ENCODE data around the gene PCSK5.

The PCSK5 gene

GRCh38 chr9:76373784-76374474, 483.5 kb downstream of the PCSK5 start:
- DNase-seq (ENCODE audit: low read depth, low spot score): no peak
- no peak overlapping the region for H3K4me3 ChIP-seq (ENCODE audit: low read length)

GRCh38 chr9:76374783-76375559, 484.5 kb downstream of the PCSK5 start:
- no peak overlapping the region for H3K4me3 ChIP-seq (ENCODE audit: low read length)
- DNase-seq (ENCODE audit: low read depth, low spot score): no peak

DNA sequence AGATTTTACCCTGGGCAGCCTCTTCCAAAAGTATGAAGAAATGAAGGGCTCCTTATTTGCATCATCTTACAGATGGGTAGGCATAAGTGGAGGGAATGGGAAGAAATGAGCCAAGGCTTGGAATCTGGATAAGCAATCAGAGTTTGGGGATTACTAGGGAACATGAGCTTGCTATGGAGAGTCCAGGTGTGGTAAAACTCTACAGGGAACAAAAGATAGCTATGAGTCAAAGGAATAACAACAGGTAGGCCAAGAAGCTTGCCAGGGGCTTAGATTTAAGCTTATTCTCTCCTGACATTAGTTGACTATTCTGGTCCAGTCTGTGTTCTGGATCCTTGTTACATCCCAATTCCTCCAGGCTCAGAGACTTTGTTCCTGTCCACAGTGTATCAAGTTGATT, 487.3 kb downstream of the PCSK5 start:
- no peak overlapping the region for H3K4me3 ChIP-seq (ENCODE audit: low read length)
- no peak for DNase-seq (ENCODE audit: low read depth, low spot score)

- no peak overlapping the region for H3K4me3 ChIP-seq (ENCODE audit: low read length)
- DNase-seq (ENCODE audit: low read depth, low spot score): no peak
Observed at GRCh38 chr9:76378367-76379073, 488.0 kb downstream of the PCSK5 start.

GRCh38 chr9:76379494-76379893, 489.0 kb downstream of the PCSK5 start:
- DNase-seq (ENCODE audit: low read depth, low spot score): no peak
- no peak overlapping the region for H3K4me3 ChIP-seq (ENCODE audit: low read length)

GRCh38 chr9:76390656-76391055, 500.2 kb downstream of the PCSK5 start:
- no peak for DNase-seq (ENCODE audit: low read depth, low spot score)
- no peak overlapping the region for H3K4me3 ChIP-seq (ENCODE audit: low read length)

- DNase-seq (ENCODE audit: low read depth, low spot score): peak; percentile 78
- peak within 1 kb of the TSS; percentile 87 for H3K4me3 ChIP-seq (ENCODE audit: low read length)
Observed at GRCh38 chr9:76394195-76394959, 503.9 kb downstream of the PCSK5 start, which contains the start of gene RFK. TSS of gene RFK (minus strand) at chr9:76394426. CDS start at chr9:76394171, 255 bp downstream.

DNA sequence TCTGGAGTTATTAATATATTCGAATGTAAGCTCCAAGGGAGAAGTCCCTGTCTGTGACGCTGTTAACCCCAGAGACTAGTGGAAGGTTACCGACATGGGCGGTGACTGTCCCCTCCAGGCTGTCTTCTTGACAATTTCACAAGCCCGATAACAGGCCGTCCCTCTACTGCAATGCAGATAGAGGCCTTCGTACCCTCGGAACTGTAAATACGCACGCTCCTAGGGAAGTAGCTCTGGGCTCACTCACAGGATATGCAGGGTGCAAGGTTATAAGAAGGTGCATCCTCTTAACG, 504.4 kb downstream of the PCSK5 start:
- peak; percentile 64 for DNase-seq (ENCODE audit: low read depth, low spot score)
- peak overlapping the region; percentile 87 for H3K4me3 ChIP-seq (ENCODE audit: low read length)

- H3K4me3 ChIP-seq (ENCODE audit: low read length): peak overlapping the region; percentile 87
Observed at GRCh38 chr9:76395381-76395780, 504.9 kb downstream of the PCSK5 start.

GRCh38 chr9:76396144-76396543, 505.7 kb downstream of the PCSK5 start:
- DNase-seq (ENCODE audit: low read depth, low spot score): no peak
- no peak overlapping the region for H3K4me3 ChIP-seq (ENCODE audit: low read length)

More at GRCh38 chr9:76395381-76395780, 504.9 kb downstream of the PCSK5 start:
- DNase-seq (ENCODE audit: low read depth, low spot score): no peak

DNA sequence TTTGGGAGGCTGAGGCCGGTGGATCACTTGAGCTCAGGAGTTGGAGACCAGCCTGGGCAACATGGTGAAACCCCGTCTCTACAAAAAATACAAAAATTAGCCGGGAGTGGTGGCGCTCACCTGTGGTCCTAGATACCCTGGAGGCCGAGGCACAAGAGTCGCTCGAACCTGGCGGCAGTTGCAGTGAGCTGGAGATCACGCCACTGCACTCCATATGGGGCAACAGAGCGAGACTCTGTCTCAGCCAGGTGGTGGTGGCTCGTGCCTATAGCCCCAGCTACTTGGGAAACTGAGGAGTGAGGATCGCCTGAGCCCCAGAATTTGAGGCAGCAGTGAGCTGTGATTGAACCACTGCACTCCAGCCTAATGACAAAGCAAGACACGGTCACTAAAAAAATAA, 506.1 kb downstream of the PCSK5 start:
- DNase-seq (ENCODE audit: low read depth, low spot score): no peak
- no peak overlapping the region for H3K4me3 ChIP-seq (ENCODE audit: low read length)

- H3K4me3 ChIP-seq (ENCODE audit: low read length): no peak overlapping the region
- no peak for DNase-seq (ENCODE audit: low read depth, low spot score)
Observed at GRCh38 chr9:76399856-76400255, 509.4 kb downstream of the PCSK5 start.

GRCh38 chr9:76400534-76401096, 510.1 kb downstream of the PCSK5 start:
- no peak overlapping the region for H3K4me3 ChIP-seq (ENCODE audit: low read length)
- no peak for DNase-seq (ENCODE audit: low read depth, low spot score)

GRCh38 chr9:76401176-76401575, 510.7 kb downstream of the PCSK5 start:
- no peak for DNase-seq (ENCODE audit: low read depth, low spot score)
- H3K4me3 ChIP-seq (ENCODE audit: low read length): no peak overlapping the region

GRCh38 chr9:76401580-76402354, 511.3 kb downstream of the PCSK5 start:
- DNase-seq (ENCODE audit: low read depth, low spot score): no peak
- H3K4me3 ChIP-seq (ENCODE audit: low read length): no peak overlapping the region

DNA sequence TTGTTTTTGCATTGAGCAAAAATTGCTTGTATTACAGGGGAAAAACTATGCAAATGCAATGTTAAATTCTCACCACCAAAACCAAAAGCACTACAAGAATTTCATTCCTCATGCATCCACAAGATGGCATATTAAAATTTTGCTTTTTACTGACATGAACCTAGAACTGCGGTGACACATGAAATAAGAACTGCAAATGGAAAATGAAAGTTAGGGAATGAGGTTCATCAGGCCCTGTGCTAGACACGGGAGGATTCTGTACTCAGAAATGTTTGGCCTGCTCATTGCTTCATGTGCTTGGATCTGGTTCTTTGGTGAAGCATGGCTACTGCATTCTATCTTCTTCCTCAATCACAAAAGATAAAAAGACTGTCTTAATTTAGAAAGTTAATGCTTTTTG, 512.9 kb downstream of the PCSK5 start:
- DNase-seq (ENCODE audit: low read depth, low spot score): peak; percentile 70

DNA sequence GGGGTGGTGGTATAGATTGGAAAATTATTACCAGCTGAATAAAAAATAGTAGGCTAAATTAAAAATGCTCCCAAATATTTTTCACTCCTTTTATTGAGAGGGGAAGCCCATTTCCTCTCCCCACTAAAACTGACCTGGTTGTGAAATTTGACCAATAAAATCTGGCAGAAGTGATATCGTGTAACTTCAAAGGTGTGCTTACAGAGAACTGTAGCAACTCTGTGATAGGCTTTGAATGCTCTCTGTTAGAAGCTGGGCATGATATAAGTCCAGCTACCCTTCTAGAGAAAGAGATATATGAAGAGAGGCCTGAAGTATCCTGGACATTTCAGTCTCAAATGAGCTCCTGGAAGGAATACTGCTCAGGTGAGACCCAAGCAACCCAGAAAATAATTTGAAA, 513.9 kb downstream of the PCSK5 start:
- H3K4me3 ChIP-seq (ENCODE audit: low read length): no peak overlapping the region
- DNase-seq (ENCODE audit: low read depth, low spot score): no peak

More for the DNA sequence above, 512.9 kb downstream of the PCSK5 start:
- H3K4me3 ChIP-seq (ENCODE audit: low read length): no peak overlapping the region

DNA sequence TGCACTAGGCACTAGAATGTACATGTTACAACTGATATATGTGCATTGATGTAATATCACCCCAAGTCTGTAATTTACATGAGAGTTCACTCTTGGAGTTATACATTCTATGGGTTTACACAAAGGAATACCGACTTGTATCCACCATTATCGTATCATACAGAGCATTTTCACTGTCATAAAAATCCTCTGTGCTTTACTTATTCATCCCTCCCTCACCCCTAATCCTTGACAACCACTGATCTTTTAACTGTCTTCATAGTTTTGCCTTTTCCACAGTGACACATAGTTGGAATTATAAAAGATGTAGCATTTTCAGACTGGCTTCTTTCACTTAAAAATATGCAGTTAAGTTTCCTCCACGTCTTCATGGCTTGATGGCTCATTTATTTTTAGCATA, 514.9 kb downstream of the PCSK5 start:
- no peak for DNase-seq (ENCODE audit: low read depth, low spot score)

More for the DNA sequence above, 514.9 kb downstream of the PCSK5 start:
- no peak overlapping the region for H3K4me3 ChIP-seq (ENCODE audit: low read length)

Data from Jurkat, Clone E6-1 (cell line).